Measurements from ENCODE around the gene CTSK. TPM values are rescaled to one million over a fixed set of nuclear protein-coding genes. Genes with fewer than 3 reads are reported as not detected.

The CTSK gene
- total RNA-seq, 1 experiment from 2014 or later, result 12.3 TPM

- H3K27ac ChIP-seq (ENCODE audit: low read depth, low read length, poor library complexity, severe bottlenecking), result no peak overlapping the region
- POLR2A ChIA-PET (ENCODE audit: low non-redundant PET), result no interaction called here
- no peaks in the 10 kb centered on the region for H3K9me3 ChIP-seq (ENCODE audit: low read depth, low read length, poor library complexity, severe bottlenecking)
- no TSS peak for BruUV-seq (replicated peaks)
- no peaks in the 10 kb centered on the region for H3K4me1 ChIP-seq (ENCODE audit: insufficient read depth, low read length, poor library complexity, severe bottlenecking)
- H3K4me3 ChIP-seq (ENCODE audit: low read depth, low read length, poor library complexity, severe bottlenecking), result no peak overlapping the region
- no peak for DNase-seq (ENCODE audit: low spot score)
- peaks cover 67% of the 10 kb centered on the region for H3K36me3 ChIP-seq (ENCODE audit: insufficient read depth, low read length, poor library complexity, severe bottlenecking)
- no peaks in the 10 kb centered on the region for H3K27me3 ChIP-seq (replicated peaks; ENCODE audit: insufficient read depth, low read depth, low read length, poor library complexity)
- TF ChIP-seq EZH2 (IDR thresholded peaks at IDR 0.05; ENCODE audit: borderline replicate concordance, low read depth, low read length, poor library complexity, severe bottlenecking) (no peak), CTCF (conservative IDR thresholded peaks at IDR 0.05; ENCODE audit: low read depth, low read length) (no peak)
- CTCF ChIA-PET, result no interaction called here
- intact Hi-C loops (cut with micrococcal nuclease; ENCODE audit: unreplicated experiment), result no loop called here
Measured at GRCh38 chr1:150832597-150832996, 24.5 kb upstream of the CTSK start.

- no peak overlapping the region for H3K27ac ChIP-seq (ENCODE audit: low read depth, low read length, poor library complexity, severe bottlenecking)
- ChIA-PET CTCF (no interaction called here), POLR2A (ENCODE audit: low non-redundant PET) (no interaction called here)
- H3K36me3 ChIP-seq (ENCODE audit: insufficient read depth, low read length, poor library complexity, severe bottlenecking), result peaks cover 66% of the 10 kb centered on the region
- no peak for TF ChIP-seq EZH2 (IDR thresholded peaks at IDR 0.05; ENCODE audit: borderline replicate concordance, low read depth, low read length, poor library complexity, severe bottlenecking)
- TF ChIP-seq CTCF (conservative IDR thresholded peaks at IDR 0.05; ENCODE audit: low read depth, low read length), result peak; percentile 37; the same call in 1 of the 2 replicates
- H3K27me3 ChIP-seq (replicated peaks; ENCODE audit: insufficient read depth, low read depth, low read length, poor library complexity), result no peaks in the 10 kb centered on the region
- BruUV-seq (replicated peaks), result no TSS peak
- DNase-seq (ENCODE audit: low spot score), result no peak
- intact Hi-C loops (cut with micrococcal nuclease; ENCODE audit: unreplicated experiment), result no loop called here
- H3K4me3 ChIP-seq (ENCODE audit: low read depth, low read length, poor library complexity, severe bottlenecking), result no peak overlapping the region
- no peaks in the 10 kb centered on the region for H3K4me1 ChIP-seq (ENCODE audit: insufficient read depth, low read length, poor library complexity, severe bottlenecking)
- no peaks in the 10 kb centered on the region for H3K9me3 ChIP-seq (ENCODE audit: low read depth, low read length, poor library complexity, severe bottlenecking)
Measured at GRCh38 chr1:150829751-150830150, 21.7 kb upstream of the CTSK start.

- intact Hi-C loops (cut with micrococcal nuclease; ENCODE audit: unreplicated experiment), result no loop called here
- POLR2A ChIA-PET (ENCODE audit: low non-redundant PET), result no interaction called here
- Histone ChIP-seq H3K9me3 (ENCODE audit: low read depth, low read length, poor library complexity, severe bottlenecking) (no peaks in the 10 kb centered on the region), H3K27me3 (replicated peaks; ENCODE audit: insufficient read depth, low read depth, low read length, poor library complexity) (no peaks in the 10 kb centered on the region), H3K36me3 (ENCODE audit: insufficient read depth, low read length, poor library complexity, severe bottlenecking) (peaks cover 60% of the 10 kb centered on the region), H3K4me3 (ENCODE audit: low read depth, low read length, poor library complexity, severe bottlenecking) (no peak overlapping the region), H3K4me1 (ENCODE audit: insufficient read depth, low read length, poor library complexity, severe bottlenecking) (no peaks in the 10 kb centered on the region), H3K27ac (ENCODE audit: low read depth, low read length, poor library complexity, severe bottlenecking) (no peak overlapping the region)
- no TSS peak for BruUV-seq (replicated peaks)
- CTCF ChIA-PET, result no interaction called here
- no peak for TF ChIP-seq CTCF (conservative IDR thresholded peaks at IDR 0.05; ENCODE audit: low read depth, low read length)
- no peak for DNase-seq (ENCODE audit: low spot score)
Measured at GRCh38 chr1:150826299-150826698, 18.2 kb upstream of the CTSK start.
